ENCODE results near the gene UNC119B.

DNA sequence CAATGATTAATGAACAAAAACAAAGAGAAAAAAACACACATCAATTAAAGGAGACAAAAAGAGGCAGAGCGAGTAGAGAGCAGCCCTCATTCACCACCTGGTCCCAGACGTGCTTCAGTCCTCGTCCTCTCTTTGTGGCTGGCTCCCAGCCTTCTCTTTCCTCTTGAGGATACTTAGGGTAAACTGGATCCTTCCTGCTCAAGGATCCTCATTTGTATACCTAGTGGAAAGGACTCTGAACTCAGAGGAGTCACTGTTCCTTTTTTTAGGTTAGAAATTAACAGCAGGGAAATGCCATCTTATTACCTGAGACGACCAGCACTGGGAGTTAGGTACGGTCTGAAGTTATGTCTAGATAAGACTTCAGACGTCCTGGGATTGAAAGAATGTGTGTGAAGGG lies 13.6 kb upstream of the UNC119B start:
- no peak for TF ChIP-seq TAF1 (IDR thresholded peaks at IDR 0.05; ENCODE audit: low read depth)
- no peak for TF ChIP-seq CEBPB (IDR thresholded peaks at IDR 0.05)
- TF ChIP-seq TEAD4 (IDR thresholded peaks at IDR 0.05) = no peak
